NCI-H226 (cell line): ENCODE measurements around the gene CGNL1.
A peak's percentile ranks its signal among the peaks of the same experiment; 100 is the strongest.

Experiments
- DNase-seq: peaks from one replicate; pipeline ENCODE4 v3.0.0-alpha.2; 2015

CGNL1 gene

GRCh38 chr15:57354436-57355123 lies 21.7 kb upstream of the CGNL1 start:
- DNase-seq, result no peak

- DNase-seq, result no peak
Measured at GRCh38 chr15:57355259-57355658, 21.0 kb upstream of the CGNL1 start.

GRCh38 chr15:57356178-57356577 lies 20.1 kb upstream of the CGNL1 start:
- no peak for DNase-seq

GRCh38 chr15:57356636-57357035 lies 19.7 kb upstream of the CGNL1 start:
- peak; percentile 42 for DNase-seq

GRCh38 chr15:57357799-57358198 lies 18.5 kb upstream of the CGNL1 start:
- DNase-seq, result no peak

- no peak for DNase-seq
Measured at GRCh38 chr15:57358571-57358970, 17.7 kb upstream of the CGNL1 start.

GRCh38 chr15:57363661-57364060 lies 12.6 kb upstream of the CGNL1 start:
- DNase-seq, result no peak

- no peak for DNase-seq
Measured at GRCh38 chr15:57364282-57365007, 11.9 kb upstream of the CGNL1 start.

GRCh38 chr15:57367556-57367955 lies 8.7 kb upstream of the CGNL1 start:
- no peak for DNase-seq

- peak; percentile 72 for DNase-seq
Measured at GRCh38 chr15:57370929-57371328, 5.4 kb upstream of the CGNL1 start.

- DNase-seq, result no peak
Measured at GRCh38 chr15:57373251-57373881, 2.9 kb upstream of the CGNL1 start.

- DNase-seq, result no peak
Measured at GRCh38 chr15:57373882-57374276, 2.4 kb upstream of the CGNL1 start.

GRCh38 chr15:57376696-57377477 lies 582 bp downstream of the CGNL1 start:
- no peak for DNase-seq

- no peak for DNase-seq
Measured at GRCh38 chr15:57377478-57377847, 1.2 kb downstream of the CGNL1 start.

GRCh38 chr15:57379487-57379886 lies 3.2 kb downstream of the CGNL1 start:
- DNase-seq, result no peak

GRCh38 chr15:57380854-57381253 lies 4.5 kb downstream of the CGNL1 start:
- DNase-seq, result no peak

- no peak for DNase-seq
Measured at GRCh38 chr15:57382215-57382614, 5.9 kb downstream of the CGNL1 start.

- no peak for DNase-seq
Measured at GRCh38 chr15:57382969-57383368, 6.7 kb downstream of the CGNL1 start.

GRCh38 chr15:57384024-57384423 lies 7.7 kb downstream of the CGNL1 start:
- DNase-seq, result no peak

- peak; percentile 89 for DNase-seq
Measured at GRCh38 chr15:57384816-57385215, 8.5 kb downstream of the CGNL1 start.

- no peak for DNase-seq
Measured at GRCh38 chr15:57385923-57386390, 9.7 kb downstream of the CGNL1 start.

- no peak for DNase-seq
Measured at GRCh38 chr15:57386976-57387375, 10.7 kb downstream of the CGNL1 start.

GRCh38 chr15:57387564-57388076 lies 11.3 kb downstream of the CGNL1 start:
- no peak for DNase-seq
